HCEC 1CT (cell line): ENCODE results near the gene FLNB.

Source experiments
- DNase-seq: peaks from one replicate; pipeline ENCODE4 v3.0.0-alpha.2; 2017

Gene FLNB

DNA sequence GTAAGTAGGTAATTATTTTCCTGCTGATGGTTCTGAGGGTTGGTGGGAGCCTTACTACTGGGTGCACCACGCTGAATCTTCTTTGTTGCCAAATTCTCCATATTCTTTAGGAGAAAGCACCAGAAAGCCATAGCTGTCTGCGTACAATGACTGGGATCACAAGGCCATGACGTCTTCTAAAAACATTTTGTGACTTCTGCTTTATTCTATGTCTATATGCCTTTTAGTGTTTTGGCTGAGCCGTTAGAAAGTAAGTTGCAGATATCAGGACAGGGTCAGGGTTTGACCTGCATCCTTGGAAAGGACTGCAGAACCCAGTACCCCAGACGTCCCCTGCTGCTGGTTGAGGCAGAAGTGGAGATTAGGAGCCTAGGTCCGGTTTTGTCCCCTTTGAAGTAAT is 107.0 kb downstream of the FLNB start:
- DNase-seq, result no peak

DNA sequence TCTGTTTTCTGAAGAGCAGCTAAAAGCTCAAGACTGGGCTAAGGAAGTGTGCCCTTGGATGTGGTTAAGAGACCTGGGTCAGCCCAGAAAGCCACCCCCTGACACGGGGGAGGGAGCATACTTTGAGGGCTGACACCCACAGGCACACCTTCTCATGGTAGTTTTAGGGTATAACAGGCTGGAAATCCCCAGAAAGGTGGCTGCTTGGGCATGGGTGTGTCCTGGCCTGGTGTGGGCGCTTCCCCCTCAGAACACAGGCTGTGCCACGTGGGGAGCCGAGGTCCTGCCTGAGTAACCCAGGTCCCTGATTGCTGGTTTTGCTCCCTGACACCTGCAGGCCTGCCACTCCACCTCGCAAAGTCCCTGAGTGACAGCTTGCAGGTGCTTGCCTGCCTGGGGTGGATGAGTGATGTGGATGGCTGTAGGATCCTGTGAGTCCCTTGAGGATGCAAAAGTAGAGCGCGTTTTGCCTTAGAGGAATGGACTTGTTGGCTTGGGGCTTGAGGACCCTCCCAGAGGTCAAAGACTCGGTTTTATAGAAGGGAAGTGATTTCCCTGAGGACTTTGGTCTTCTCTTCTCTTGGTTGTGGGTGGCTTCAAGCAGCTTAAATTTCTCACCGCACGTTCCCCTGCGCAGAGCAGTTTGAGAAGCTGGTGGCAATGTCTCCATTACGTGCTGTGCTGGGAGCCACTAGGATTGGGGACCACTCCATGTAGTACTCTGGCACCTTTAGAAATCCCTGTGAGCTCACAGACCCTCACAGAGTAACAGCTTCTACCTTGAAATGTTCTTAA is 108.1 kb downstream of the FLNB start:
- DNase-seq, result no peak

DNA sequence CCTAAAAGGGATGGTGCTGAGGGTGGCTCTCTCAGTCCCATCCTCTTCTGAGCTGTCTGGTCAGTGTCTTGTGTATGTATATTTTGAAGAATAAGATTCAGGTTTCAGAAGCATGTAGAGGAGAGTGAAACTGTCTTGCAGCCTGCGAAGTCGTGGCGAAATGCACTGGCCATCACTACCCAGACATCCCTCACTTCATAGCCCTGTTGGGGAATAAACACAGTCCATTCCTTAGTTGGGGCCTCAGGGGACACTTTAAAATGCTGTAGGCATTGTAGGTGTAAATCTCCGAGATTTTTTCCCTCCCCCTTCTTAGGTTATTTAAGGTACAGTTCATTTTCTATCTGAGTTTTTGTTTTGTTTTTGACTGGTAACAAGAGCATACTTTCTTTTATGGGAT is 108.8 kb downstream of the FLNB start:
- no peak for DNase-seq

DNA sequence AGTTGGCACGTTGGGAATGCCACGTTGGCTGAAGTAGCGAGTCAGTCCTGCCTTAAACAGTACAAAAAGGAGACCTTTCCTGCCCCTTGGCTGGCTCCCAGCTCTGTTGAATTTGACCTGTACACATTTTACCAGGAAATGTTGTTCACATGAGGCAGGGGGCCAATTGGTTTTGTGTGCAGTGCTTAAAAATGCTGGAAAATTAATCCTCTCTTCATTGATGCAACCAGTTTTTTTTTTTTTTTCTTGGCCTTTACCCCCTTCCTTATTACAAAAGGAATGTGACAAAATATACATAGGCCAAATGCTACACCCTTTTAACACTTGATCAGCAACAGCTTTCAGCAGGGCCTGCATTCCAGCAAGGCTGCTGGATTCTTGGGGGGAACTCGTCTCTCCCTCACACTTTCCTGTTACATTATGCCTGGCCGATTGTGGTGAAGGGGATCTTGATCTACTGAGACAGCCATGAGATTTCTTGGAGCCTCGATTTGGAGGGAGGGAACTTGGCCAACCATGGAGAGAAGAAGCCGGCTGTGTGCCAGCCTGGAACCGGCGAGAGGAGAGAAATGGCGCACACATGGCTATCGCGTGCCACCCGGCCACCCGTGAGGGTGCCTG is 109.4 kb downstream of the FLNB start:
- DNase-seq, result peak; percentile 50

DNA sequence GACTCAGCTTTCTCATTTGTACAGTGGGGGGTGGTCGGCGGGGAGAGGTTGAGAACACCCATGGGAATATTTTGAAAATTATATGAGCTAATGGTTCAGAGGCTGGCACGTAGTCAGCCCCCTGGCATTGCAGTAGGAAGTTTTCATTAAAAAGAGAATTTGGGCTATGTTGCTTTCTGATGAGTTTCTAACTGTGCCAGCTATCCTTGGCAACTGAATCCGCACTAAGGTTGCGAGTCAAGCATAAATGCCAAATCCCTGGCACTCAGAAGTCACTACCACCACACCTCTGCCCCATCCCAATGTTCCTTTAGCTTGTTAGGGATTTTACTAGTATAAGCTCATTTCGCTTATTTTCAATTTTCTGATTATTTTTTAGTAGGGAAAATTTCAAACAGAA is 111.0 kb downstream of the FLNB start:
- DNase-seq, result no peak

DNA sequence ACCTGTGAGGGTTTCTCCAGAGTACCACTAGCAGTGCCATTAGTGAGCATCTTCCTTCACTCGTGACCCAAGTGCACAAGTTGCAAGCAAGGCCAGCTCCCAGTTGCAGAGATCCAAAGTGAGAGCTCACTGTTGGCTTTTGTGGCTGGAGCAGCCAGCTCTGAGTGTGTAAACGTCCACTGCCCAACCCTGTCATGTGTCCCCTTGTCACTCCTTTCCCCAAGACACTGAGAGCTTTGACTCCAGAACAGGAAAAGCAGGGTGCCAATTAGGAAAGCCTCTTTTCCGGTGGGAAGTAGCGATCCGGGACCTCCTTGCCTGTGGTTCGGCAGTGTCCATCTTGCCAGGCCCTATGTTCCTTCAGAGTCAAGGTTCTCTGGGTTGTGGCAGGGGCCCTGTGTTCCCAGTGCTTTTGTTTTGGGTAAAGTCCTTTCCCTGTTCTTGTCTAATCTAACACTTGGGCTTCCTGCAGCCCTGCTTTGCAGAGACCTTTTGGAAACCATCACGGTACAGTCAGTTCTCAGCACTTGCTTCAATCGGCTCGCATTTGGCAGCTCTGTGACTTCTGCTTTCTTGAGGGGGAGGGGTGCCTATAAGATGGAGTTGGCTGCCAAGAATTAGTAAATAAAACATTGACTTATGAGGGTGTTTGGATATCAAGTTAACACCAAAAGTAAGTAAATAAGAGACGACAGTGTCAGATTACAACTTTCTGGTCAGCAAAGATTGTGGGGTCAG is 112.0 kb downstream of the FLNB start:
- DNase-seq, result no peak

DNA sequence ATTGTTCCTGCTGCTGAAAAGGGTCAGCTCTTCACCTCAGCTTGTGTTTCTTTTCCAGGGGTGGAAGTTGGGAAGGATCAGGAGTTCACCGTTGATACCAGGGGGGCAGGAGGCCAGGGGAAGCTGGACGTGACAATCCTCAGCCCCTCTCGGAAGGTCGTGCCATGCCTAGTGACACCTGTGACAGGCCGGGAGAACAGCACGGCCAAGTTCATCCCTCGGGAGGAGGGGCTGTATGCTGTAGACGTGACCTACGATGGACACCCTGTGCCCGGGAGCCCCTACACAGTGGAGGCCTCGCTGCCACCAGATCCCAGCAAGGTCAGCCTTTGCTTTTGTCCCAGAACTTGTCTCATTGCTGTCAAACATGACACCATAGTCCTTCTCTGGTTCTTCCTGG is 113.0 kb downstream of the FLNB start:
- no peak for DNase-seq

DNA sequence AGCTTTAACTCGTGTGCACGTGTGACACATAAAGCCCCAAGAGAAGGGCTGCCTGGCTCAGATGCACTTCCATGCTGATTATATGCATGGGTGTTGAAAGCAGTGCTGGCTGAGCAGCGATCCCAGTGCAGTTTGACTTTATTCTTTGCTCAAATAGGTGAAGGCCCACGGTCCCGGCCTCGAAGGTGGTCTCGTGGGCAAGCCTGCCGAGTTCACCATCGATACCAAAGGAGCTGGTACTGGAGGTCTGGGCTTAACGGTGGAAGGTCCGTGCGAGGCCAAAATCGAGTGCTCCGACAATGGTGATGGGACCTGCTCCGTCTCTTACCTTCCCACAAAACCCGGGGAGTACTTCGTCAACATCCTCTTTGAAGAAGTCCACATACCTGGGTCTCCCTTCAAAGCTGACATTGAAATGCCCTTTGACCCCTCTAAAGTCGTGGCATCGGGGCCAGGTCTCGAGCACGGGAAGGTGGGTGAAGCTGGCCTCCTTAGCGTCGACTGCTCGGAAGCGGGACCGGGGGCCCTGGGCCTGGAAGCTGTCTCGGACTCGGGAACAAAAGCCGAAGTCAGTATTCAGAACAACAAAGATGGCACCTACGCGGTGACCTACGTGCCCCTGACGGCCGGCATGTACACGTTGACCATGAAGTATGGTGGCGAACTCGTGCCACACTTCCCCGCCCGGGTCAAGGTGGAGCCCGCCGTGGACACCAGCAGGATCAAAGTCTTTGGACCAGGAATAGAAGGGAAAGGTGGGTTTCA is 114.9 kb downstream of the FLNB start:
- no peak for DNase-seq

DNA sequence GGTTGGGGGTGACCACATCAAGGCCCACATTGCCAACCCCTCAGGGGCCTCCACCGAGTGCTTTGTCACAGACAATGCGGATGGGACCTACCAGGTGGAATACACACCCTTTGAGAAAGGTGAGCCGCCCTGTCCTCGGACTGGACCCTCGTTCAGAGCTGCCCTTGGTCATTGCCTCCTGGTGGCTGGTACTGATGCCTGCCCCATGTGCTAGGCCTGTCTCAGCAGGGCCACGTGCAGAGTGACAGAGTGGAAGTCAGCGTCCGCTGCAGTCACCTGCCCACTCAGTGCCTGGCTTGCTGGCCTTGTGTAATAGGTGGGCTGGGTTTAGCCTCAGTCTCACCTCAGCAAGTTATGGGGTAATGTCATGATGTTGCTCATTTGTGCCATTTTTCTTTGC is 116.2 kb downstream of the FLNB start:
- DNase-seq, result no peak

DNA sequence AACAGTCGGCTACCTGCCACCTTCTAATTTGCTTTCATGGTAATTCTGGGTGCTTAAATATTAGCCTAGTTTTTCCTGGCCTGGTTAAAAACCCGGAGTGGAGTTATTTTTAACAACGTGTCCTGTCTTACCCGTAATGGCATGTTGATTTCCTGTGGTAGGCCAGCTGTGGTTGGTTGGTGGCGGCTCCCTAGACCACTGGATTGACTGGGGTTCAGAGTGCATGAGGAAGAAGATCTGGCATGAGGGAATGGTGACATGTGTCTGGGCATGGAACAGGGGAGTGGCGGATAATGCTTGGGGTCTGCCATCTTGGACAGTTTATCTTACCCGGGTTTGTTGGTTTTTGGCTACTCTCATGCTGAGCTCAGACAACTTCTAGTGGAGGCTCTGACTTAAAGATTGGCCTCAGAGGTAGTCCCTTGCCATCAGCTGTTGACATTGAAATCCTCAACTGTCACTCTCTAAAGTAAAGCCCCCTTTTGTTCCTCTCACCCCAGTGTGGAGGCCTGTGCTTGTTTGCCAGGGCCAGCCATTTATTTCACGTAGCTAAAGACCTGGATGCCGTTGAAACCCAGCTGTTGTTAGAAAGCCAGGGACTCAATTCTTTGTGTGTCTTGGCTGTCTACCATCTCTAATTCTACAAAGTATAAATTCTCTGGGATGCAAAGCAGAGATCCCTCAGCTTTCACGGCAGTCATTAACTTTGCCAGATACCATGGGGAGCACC is 121.0 kb downstream of the FLNB start:
- DNase-seq, result no peak

DNA sequence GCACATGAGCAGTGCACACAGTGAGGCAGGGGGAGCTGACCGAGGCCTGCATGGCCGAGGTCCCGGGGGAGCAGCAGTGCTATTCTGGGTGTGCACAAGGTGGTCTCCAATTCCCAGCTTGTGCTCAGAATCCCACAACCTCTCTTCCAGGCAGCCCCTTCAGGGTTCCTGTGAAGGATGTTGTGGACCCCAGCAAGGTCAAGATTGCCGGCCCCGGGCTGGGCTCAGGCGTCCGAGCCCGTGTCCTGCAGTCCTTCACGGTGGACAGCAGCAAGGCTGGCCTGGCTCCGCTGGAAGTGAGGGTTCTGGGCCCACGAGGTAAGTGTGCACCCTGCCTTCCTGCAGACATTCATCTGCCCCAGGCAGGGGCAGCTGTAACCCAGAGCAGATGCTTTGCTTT is 122.4 kb downstream of the FLNB start:
- no peak for DNase-seq

DNA sequence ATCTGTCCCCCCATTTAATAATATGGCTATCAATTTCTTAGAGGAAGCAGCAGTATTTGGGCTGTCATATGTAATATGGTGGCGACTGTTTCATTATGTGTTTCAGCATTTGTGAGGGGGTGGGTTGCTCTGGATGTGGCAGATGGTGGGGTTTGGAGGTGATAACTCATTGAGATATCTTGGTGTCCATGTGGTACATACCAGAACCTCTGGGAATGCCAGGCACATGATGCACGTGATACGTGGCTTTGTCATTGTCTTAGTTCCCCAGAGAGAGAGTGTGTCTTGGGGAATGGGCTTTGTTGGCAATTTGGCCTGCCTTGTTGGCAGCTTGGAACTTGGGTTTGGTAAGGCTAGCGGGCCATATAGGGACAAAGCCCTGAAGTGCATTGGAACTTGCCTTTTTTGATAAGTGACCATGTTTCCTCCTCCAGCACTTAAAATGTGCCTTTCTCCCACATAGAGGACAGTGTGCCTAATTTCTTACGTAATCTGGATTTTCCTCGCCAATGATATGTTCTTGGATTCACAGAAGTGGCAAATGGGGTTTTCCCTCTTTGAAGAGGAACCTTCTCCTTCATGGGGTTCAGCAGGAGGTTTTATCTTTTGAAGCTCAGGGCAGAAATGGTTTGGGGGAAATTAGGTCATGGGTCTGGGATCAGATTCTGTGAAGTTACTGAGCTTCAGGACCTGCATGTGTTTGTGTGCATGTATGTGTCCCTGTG is 123.0 kb downstream of the FLNB start:
- no peak for DNase-seq

DNA sequence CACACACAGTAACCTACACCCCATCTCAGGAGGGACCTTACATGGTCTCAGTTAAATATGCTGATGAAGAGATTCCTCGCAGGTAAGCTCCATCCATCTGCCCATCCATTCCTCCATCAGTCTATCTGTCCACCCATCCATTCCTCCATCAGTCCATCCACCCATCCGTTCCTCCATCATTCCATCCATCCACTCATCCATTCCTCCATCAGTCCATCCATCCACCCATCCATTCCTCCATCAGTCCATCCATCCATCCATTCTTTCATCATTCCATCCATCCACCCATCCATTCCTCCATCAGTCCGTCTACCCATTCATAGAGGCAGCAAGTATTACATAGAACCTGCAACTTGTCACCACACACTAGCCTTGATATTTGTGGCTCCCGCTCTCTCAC is 124.6 kb downstream of the FLNB start:
- no peak for DNase-seq

DNA sequence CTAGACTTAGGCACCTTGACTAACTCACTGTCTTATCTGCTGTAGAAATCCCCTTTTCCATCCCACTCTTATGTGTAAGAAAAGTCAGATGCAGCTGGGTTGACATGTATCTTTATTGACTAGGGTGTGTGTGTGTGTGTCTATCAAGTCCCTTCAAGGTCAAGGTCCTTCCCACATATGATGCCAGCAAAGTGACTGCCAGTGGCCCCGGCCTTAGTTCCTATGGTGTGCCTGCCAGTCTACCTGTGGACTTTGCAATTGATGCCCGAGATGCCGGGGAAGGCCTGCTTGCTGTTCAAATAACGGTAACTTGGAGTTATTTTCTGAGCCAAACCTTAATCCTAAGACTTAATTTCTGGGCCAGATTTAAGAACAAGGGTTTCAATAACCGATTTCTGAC is 126.2 kb downstream of the FLNB start:
- DNase-seq, result no peak

DNA sequence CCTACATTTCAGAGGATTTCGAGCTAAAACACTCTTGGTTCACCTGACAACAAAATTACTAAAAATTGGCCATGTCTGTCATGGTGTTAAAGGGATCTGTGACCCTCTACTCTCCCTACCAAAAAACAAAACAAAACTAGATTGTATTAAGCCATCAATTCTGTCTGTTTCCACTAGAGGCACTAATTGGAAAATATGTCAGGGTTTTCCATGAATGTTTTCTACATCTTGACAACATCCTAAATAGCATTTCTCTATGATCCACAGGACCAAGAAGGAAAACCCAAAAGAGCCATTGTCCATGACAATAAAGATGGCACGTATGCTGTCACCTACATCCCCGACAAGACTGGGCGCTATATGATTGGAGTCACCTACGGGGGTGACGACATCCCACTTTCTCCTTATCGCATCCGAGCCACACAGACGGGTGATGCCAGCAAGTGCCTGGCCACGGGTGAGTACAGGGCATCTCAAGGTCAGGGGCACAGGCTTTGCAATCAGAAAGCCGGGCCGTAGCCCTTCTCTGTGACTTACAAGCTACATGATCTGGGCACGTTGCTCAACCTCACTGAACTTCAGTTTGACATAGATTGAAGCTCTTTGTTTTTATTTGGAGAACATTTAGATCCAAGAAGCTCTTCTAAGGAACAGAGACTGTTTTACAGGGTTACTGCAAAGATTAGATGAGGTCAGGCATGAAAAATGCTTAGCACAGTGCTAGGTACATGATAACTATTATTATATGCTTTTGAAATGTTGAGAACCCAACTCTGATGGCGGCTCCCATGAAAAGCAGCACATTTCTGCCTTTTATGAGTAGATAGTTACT is 127.7 kb downstream of the FLNB start:
- peak; percentile 9 for DNase-seq

DNA sequence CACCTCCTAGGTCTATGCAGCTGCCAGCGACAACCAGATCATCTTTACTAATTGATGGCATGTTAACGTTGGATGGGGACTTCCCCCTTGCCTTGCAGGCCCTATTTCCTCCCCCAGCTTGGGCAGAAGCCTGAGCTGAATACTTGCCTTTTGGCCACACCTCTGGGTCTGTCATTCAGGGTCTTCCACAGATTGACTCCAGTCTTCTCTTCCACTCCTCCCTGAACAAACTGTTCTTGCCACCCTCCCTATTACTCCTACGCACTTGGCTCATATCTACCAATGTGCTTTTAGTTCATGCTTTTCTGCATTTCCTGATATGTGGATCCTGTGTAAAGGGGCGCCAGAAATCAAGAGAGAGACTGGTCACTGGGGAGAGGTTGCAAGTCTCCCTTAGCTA is 129.1 kb downstream of the FLNB start:
- DNase-seq, result no peak

DNA sequence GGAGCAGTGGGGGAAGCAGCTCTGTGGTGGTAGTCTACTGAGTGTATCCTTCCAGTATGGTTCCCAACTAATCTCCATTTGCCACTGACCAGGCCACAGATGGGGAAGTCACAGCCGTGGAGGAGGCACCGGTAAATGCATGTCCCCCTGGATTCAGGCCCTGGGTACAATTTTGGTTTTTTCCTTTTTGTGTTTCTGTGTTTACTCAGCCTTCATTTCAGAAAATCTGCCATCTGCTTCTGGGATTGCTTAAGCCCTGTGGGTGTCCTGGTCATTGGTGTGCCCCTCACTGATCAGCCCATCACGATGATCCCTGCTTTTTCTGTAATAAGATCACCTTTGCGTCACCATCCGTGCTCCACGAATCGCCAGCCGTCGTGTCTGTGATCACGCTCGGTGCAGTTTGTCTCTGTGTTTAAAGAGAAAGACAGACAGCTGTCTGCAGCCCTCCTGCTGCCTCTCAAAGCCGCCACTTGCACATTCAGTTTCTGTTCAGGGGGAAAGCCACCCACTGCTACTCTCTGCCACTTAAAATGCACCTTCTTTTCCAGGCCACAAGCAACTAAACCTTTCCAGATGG is 133.6 kb downstream of the FLNB start:
- DNase-seq, result no peak

DNA sequence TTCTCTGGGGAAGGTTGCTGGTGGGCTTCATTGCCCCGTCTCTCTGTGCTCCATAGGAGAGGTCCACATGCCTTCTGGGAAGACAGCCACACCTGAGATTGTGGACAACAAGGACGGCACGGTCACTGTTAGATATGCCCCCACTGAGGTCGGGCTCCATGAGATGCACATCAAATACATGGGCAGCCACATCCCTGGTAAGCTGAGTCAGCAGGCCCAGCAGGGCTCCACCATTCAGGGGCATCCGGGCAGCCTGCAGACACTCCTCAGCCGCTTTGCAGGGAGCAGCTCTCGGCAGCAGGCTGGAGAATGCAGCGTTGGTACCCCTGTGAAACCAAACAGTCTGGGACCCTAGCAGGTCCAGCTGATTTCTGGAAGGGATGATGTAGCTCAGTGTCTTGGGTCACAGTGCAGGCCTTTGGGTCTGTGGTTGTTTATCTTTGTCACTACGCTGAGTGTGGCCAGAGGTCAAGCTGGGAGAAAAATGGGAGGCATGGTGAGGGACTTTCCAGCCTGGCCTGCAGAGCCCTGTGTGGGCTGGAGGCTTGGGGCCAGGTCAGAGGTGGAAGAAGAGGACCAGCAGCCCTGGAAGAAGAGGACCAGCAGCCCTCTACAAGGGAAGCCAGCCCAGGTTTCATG is 135.3 kb downstream of the FLNB start:
- DNase-seq, result no peak

DNA sequence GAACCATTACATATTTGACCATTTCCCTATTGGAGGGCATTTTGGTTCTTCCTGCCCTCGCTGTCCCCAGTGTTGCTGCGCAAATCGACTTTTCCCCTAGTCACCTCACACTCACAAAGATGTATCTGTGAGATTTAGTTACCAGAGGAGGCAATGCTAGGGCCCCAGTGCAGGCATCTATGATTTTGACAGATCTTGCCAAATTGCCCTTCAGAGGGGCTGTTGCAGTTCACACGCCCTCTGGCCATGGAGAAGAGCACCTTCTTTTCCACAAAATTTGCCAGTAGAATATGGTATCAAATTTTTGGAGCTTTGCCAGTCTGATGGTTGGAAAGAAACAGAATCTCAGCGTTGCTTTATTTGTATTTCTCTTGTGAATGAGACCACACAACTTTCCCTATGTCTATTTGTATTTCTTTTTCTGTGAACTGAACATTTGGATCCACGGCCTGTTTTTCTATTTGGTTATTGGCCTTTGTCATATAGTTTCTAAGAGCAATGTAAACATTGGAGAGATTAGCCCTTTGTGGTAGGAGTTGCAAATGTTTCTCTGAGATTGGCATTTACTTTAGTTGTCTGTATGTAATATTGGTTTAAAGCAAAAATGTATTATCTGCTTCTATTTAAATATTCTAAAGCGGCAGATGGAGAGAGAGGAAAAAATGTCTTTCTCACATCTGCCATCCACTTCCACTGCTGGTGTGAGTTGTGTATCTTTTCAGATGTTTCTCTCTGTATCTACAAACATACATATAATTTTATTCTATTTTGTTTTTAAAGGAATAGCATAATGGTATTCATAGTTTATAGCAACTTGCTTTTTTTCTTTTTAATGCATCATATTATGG is 136.5 kb downstream of the FLNB start:
- DNase-seq, result no peak
